SU-DHL-6 (cell line): ENCODE measurements around the gene GBF1.

Source experiments
- H2AFZ ChIP-seq: fragments of 200-600 bp; sonication (generic); 2 replicates; pipeline ENCODE4 v1.6.1; 2014; ENCODE audit warnings: low read depth, mild to moderate bottlenecking, moderate library complexity, mixed read lengths, antibody characterized with exemption, low read length; ENCODE audit not compliant: severe bottlenecking
- H3F3A ChIP-seq: fragments of 200-600 bp; shearing (Covaris generic); 2 replicates; pipeline ENCODE4 v1.6.0; 2016; ENCODE audit warnings: antibody characterized with exemption, mild to moderate bottlenecking; ENCODE audit not compliant: insufficient read depth
- H3K27ac ChIP-seq: fragments of 200-600 bp; sonication (generic); 2 replicates; pipeline ENCODE4 v1.5.1; 2016; ENCODE audit warnings: low read depth, mild to moderate bottlenecking, low read length, moderate library complexity, mixed read lengths
- H3K27me3 ChIP-seq: fragments of 200-600 bp; sonication (generic), shearing (Covaris generic); 2 replicates; pipeline ENCODE4 v1.6.0; 2014; ENCODE audit warnings: mild to moderate bottlenecking, low read length
- H3K36me3 ChIP-seq: fragments of 200-600 bp; sonication (generic); 2 replicates; pipeline ENCODE4 v1.6.1; 2014; ENCODE audit warnings: mild to moderate bottlenecking, low read length, mixed read lengths
- H3K4me2 ChIP-seq: fragments of 300-600, 200-600 bp; shearing (Covaris generic), sonication (generic); 2 replicates; pipeline ENCODE4 v1.6.0; 2014; ENCODE audit warnings: low read length, low read depth, mild to moderate bottlenecking; ENCODE audit not compliant: poor library complexity, severe bottlenecking
- H3K4me3 ChIP-seq: fragments of 200-600 bp; sonication (generic); 2 replicates; pipeline ENCODE4 v1.5.1; 2014; ENCODE audit warnings: antibody characterized with exemption, low read length, mild to moderate bottlenecking, mixed read lengths; ENCODE audit not compliant: insufficient read depth, poor library complexity, severe bottlenecking
- H3K79me2 ChIP-seq: fragments of 200-600 bp; sonication (generic); 2 replicates; pipeline ENCODE4 v1.6.1; 2014; ENCODE audit warnings: mild to moderate bottlenecking, low read length, moderate library complexity; ENCODE audit not compliant: insufficient read depth
- H3K9ac ChIP-seq: fragments of 200-600 bp; sonication (generic); 2 replicates; pipeline ENCODE4 v1.7.0; 2014; ENCODE audit warnings: mild to moderate bottlenecking, low read length
- H3K9me2 ChIP-seq: fragments of 200-600 bp; sonication (generic); replicated peaks from 2 replicates; pipeline ENCODE4 v1.6.1; 2014; ENCODE audit warnings: low read length; ENCODE audit not compliant: insufficient read depth
- H3K9me3 ChIP-seq: fragments of 200-600 bp; sonication (generic); 2 replicates; pipeline ENCODE4 v1.6.1; 2014; ENCODE audit warnings: low read length, mixed read lengths; ENCODE audit not compliant: insufficient read depth
- H4K20me1 ChIP-seq: fragments of 200-600 bp; sonication (generic); 2 replicates; pipeline ENCODE4 v1.6.1; 2014; ENCODE audit warnings: low read depth, mild to moderate bottlenecking, antibody characterized with exemption, low read length, moderate library complexity, mixed read lengths
- EZH2phosphoT487 ChIP-seq: fragments of 200-600 bp; sonication (generic), shearing (Covaris generic); conservative IDR thresholded peaks from 2 replicates; pipeline ENCODE4 v1.6.1; 2018; ENCODE audit warnings: mild to moderate bottlenecking, antibody characterized with exemption, low read length, moderate library complexity, mixed read lengths
- TF ChIP-seq, protein P1 (sequence below): fragments of 200-600 bp; sonication (generic); IDR thresholded peaks from one replicate; pipeline ENCODE4 v1.5.1; 2017; ENCODE audit warnings: antibody characterized with exemption, mild to moderate bottlenecking, low read length, moderate library complexity; ENCODE audit not compliant: insufficient read depth, poor library complexity, severe bottlenecking

The GBF1 gene

GRCh38 chr10:102375867-102376266 is 130.5 kb downstream of the GBF1 start:
- Histone ChIP-seq H3K4me2 (no peak overlapping the region), H3K27me3 (no peaks in the 10 kb centered on the region), H2AFZ (no peak overlapping the region), H3K4me3 (no peak overlapping the region), H3K9me3 (no peaks in the 10 kb centered on the region), H3K9ac (no peak overlapping the region), H3K9me2 (no peaks in the 10 kb centered on the region), H3K27ac (no peak overlapping the region), H3F3A (no peaks in the 10 kb centered on the region), H3K36me3 (peaks cover 6% of the 10 kb centered on the region; the same call in 1 of the 2 replicates), H3K79me2 (no peaks in the 10 kb centered on the region), H4K20me1 (no peaks in the 10 kb centered on the region)
- no peak for TF ChIP-seq EZH2phosphoT487
- TF ChIP-seq, protein P1, sequence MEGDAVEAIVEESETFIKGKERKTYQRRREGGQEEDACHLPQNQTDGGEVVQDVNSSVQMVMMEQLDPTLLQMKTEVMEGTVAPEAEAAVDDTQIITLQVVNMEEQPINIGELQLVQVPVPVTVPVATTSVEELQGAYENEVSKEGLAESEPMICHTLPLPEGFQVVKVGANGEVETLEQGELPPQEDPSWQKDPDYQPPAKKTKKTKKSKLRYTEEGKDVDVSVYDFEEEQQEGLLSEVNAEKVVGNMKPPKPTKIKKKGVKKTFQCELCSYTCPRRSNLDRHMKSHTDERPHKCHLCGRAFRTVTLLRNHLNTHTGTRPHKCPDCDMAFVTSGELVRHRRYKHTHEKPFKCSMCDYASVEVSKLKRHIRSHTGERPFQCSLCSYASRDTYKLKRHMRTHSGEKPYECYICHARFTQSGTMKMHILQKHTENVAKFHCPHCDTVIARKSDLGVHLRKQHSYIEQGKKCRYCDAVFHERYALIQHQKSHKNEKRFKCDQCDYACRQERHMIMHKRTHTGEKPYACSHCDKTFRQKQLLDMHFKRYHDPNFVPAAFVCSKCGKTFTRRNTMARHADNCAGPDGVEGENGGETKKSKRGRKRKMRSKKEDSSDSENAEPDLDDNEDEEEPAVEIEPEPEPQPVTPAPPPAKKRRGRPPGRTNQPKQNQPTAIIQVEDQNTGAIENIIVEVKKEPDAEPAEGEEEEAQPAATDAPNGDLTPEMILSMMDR: no peak

GRCh38 chr10:102376901-102377300 is 131.6 kb downstream of the GBF1 start:
- Histone ChIP-seq H3K4me2 (no peak overlapping the region), H2AFZ (no peak overlapping the region), H3K27me3 (no peaks in the 10 kb centered on the region), H3K4me3 (no peak overlapping the region), H3K36me3 (no peaks in the 10 kb centered on the region; the same call in 1 of the 2 replicates), H3K27ac (no peak overlapping the region), H4K20me1 (no peaks in the 10 kb centered on the region), H3K9me2 (no peaks in the 10 kb centered on the region), H3F3A (no peaks in the 10 kb centered on the region), H3K9ac (no peak overlapping the region), H3K9me3 (no peaks in the 10 kb centered on the region), H3K79me2 (no peaks in the 10 kb centered on the region)
- no peak for TF ChIP-seq EZH2phosphoT487
- TF ChIP-seq, protein P1: no peak

DNA sequence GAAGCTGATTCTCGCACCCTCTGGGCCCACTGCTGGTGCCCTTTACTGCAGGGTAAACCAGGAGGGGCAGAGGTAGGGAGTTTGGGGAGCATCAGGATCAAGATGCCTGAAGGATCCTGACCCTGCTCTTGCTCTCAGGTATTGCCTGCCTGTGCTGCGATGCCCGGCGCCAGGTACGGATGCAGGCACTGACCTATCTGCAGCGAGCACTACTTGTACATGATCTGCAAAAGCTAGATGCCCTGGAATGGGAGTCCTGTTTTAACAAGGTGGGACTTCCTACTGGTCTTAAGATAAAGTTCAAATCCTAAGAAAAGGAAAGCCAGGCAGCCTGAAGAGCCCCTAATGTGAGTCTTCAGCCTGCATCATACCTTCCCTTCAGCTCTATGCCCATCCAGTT is 134.1 kb downstream of the GBF1 start:
- H3K9me2 ChIP-seq: no peaks in the 10 kb centered on the region
- no peak overlapping the region for H3K9ac ChIP-seq
- H2AFZ ChIP-seq: no peak overlapping the region
- no peaks in the 10 kb centered on the region for H3K27me3 ChIP-seq
- no peak overlapping the region for H3K4me2 ChIP-seq
- H3K36me3 ChIP-seq: no peaks in the 10 kb centered on the region; the same call in 1 of the 2 replicates
- no peaks in the 10 kb centered on the region for H3K79me2 ChIP-seq
- no peaks in the 10 kb centered on the region for H4K20me1 ChIP-seq
- no peaks in the 10 kb centered on the region for H3F3A ChIP-seq
- H3K9me3 ChIP-seq: no peaks in the 10 kb centered on the region
- no peak overlapping the region for H3K27ac ChIP-seq
- H3K4me3 ChIP-seq: no peak overlapping the region
- TF ChIP-seq, protein P1: no peak
- no peak for TF ChIP-seq EZH2phosphoT487
